Progenitor cell of endocrine pancreas (in vitro differentiated cells): ENCODE data around the gene BACE2. TPM values are rescaled to one million over a fixed set of nuclear protein-coding genes. Genes with fewer than 3 reads are reported as not detected.

Experiments
- DNase-seq: peaks from one replicate; pipeline ENCODE4 v3.0.0; 2021; ENCODE audit warnings: low spot score; ENCODE audit not compliant: unreplicated experiment
- H3K27ac Mint-ChIP-seq: 2 replicates; pipeline ENCODE4 v1.8.0; 2021; ENCODE audit warnings: mild to moderate bottlenecking, moderate library complexity, mixed read lengths
- H3K27me3 Mint-ChIP-seq: 2 replicates; pipeline ENCODE4 v1.8.0; 2021; ENCODE audit warnings: mixed read lengths
- H3K36me3 Mint-ChIP-seq: 2 replicates; pipeline ENCODE4 v1.8.0; 2022; ENCODE audit warnings: mixed read lengths; ENCODE audit not compliant: insufficient read depth
- H3K4me1 Mint-ChIP-seq: 2 replicates; pipeline ENCODE4 v1.8.0; 2021; ENCODE audit warnings: low read depth, mixed read lengths
- H3K4me3 Mint-ChIP-seq: 2 replicates; pipeline ENCODE4 v1.8.0; 2021; ENCODE audit warnings: low read depth, mild to moderate bottlenecking, moderate library complexity, mixed read lengths
- H3K9me3 Mint-ChIP-seq: 2 replicates; pipeline ENCODE4 v1.8.0; 2021; ENCODE audit warnings: low read depth, mixed read lengths
- CTCF ChIP-seq: fragments of 200-600 bp; sonication (generic); IDR thresholded peaks from one replicate; pipeline ENCODE4 v1.5.0; 2021; ENCODE audit warnings: antibody characterized with exemption, mild to moderate bottlenecking; ENCODE audit not compliant: unreplicated experiment
- total RNA-seq: library from RNA; stranded (reverse); gene quantifications from 2 replicates; pipeline ENCODE4 v1.2.1, GENCODE V29; 2021

Gene BACE2
- total RNA-seq, 1 donor from 2014 or later, result 13.4 TPM

GRCh38 chr21:41228006-41228370 is 60.0 kb downstream of the BACE2 start:
- no peak for TF ChIP-seq CTCF
- no peaks in the 10 kb centered on the region for H3K27me3 Mint-ChIP-seq
- H3K27ac Mint-ChIP-seq, result peak overlapping the region; percentile 79
- H3K36me3 Mint-ChIP-seq, result peaks cover 12% of the 10 kb centered on the region
- H3K9me3 Mint-ChIP-seq, result no peaks in the 10 kb centered on the region
- no peak overlapping the region for H3K4me3 Mint-ChIP-seq
- DNase-seq, result no peak
- H3K4me1 Mint-ChIP-seq, result peaks cover 11% of the 10 kb centered on the region

- no peak overlapping the region for H3K4me3 Mint-ChIP-seq
- peak overlapping the region; percentile 79 for H3K27ac Mint-ChIP-seq
- peaks cover 11% of the 10 kb centered on the region for H3K4me1 Mint-ChIP-seq
- H3K36me3 Mint-ChIP-seq, result peaks cover 12% of the 10 kb centered on the region
- no peak for TF ChIP-seq CTCF
- no peaks in the 10 kb centered on the region for H3K9me3 Mint-ChIP-seq
- no peak for DNase-seq
- no peaks in the 10 kb centered on the region for H3K27me3 Mint-ChIP-seq
Observed at GRCh38 chr21:41228492-41228891, 60.5 kb downstream of the BACE2 start.

GRCh38 chr21:41228958-41229357 is 61.0 kb downstream of the BACE2 start:
- no peaks in the 10 kb centered on the region for H3K9me3 Mint-ChIP-seq
- no peak overlapping the region for H3K4me3 Mint-ChIP-seq
- H3K27ac Mint-ChIP-seq, result no peak overlapping the region
- DNase-seq, result no peak
- H3K4me1 Mint-ChIP-seq, result peaks cover 11% of the 10 kb centered on the region
- peaks cover 11% of the 10 kb centered on the region for H3K36me3 Mint-ChIP-seq
- H3K27me3 Mint-ChIP-seq, result no peaks in the 10 kb centered on the region
- no peak for TF ChIP-seq CTCF

GRCh38 chr21:41229509-41230248 is 61.7 kb downstream of the BACE2 start:
- H3K4me1 Mint-ChIP-seq, result peaks cover 11% of the 10 kb centered on the region
- TF ChIP-seq CTCF, result no peak

GRCh38 chr21:41230497-41230896 is 62.5 kb downstream of the BACE2 start:
- Mint-ChIP-seq H3K27me3 (no peaks in the 10 kb centered on the region), H3K9me3 (no peaks in the 10 kb centered on the region), H3K4me3 (no peak overlapping the region), H3K36me3 (peaks cover 11% of the 10 kb centered on the region), H3K27ac (no peak overlapping the region), H3K4me1 (peaks cover 11% of the 10 kb centered on the region)
- TF ChIP-seq CTCF, result no peak
- DNase-seq, result no peak

More at GRCh38 chr21:41229509-41230248, 61.7 kb downstream of the BACE2 start:
- H3K27ac Mint-ChIP-seq, result no peak overlapping the region
- no peak for DNase-seq
- peaks cover 11% of the 10 kb centered on the region for H3K36me3 Mint-ChIP-seq
- no peaks in the 10 kb centered on the region for H3K9me3 Mint-ChIP-seq
- no peaks in the 10 kb centered on the region for H3K27me3 Mint-ChIP-seq
- H3K4me3 Mint-ChIP-seq, result no peak overlapping the region
